MM.1S (cell line): Measurements from ENCODE around the gene FAM53C.

ENCODE experiments used
- DNase-seq: peaks from one replicate; pipeline ENCODE4 v3.0.0-alpha.2; 2015
- H2AFZ ChIP-seq: fragments of 300-600 bp; sonication (generic); 2 replicates; pipeline ENCODE4 v1.6.0; 2016; ENCODE audit warnings: antibody characterized with exemption, low read length
- H3F3A ChIP-seq: fragments of 300-600 bp; sonication (generic); 2 replicates; pipeline ENCODE4 v1.6.1; 2016; ENCODE audit warnings: mild to moderate bottlenecking, antibody characterized with exemption, low read length, moderate library complexity, mixed read lengths; ENCODE audit not compliant: insufficient read depth
- H3K27ac ChIP-seq: fragments of 300-600 bp; sonication (generic); 2 replicates; pipeline ENCODE4 v1.5.1; 2016; ENCODE audit warnings: mild to moderate bottlenecking, low read length
- H3K27me3 ChIP-seq: fragments of 300-600 bp; sonication (generic); replicated peaks from 2 replicates; pipeline ENCODE4 v1.6.0; 2016; ENCODE audit warnings: low read length; ENCODE audit not compliant: insufficient read depth
- H3K36me3 ChIP-seq: fragments of 300-600 bp; sonication (generic); replicated peaks from 2 replicates; pipeline ENCODE4 v1.6.1; 2016; ENCODE audit warnings: mild to moderate bottlenecking, low read length, mixed read lengths; ENCODE audit not compliant: insufficient read depth
- H3K4me1 ChIP-seq: fragments of 300-600 bp; sonication (generic); 2 replicates; pipeline ENCODE4 v1.6.1; 2016; ENCODE audit warnings: low read length, mixed read lengths
- H3K4me2 ChIP-seq: fragments of 300-600 bp; sonication (generic); 2 replicates; pipeline ENCODE4 v1.6.0; 2016; ENCODE audit warnings: low read depth, low read length
- H3K4me3 ChIP-seq: fragments of 300-600 bp; sonication (generic); 2 replicates; pipeline ENCODE4 v1.5.1; 2016; ENCODE audit warnings: low read length, mixed read lengths
- H3K79me2 ChIP-seq: fragments of 300-600 bp; sonication (generic); 2 replicates; pipeline ENCODE4 v1.6.1; 2016; ENCODE audit warnings: mixed run types, low read length, mixed read lengths
- H3K9ac ChIP-seq: fragments of 300-600 bp; sonication (generic); 2 replicates; pipeline ENCODE4 v1.6.1; 2016; ENCODE audit warnings: low read length, mixed read lengths
- H3K9me2 ChIP-seq: fragments of 300-600 bp; sonication (generic); replicated peaks from 2 replicates; pipeline ENCODE4 v1.6.1; 2016; ENCODE audit warnings: mild to moderate bottlenecking, low read length, mixed read lengths; ENCODE audit not compliant: insufficient read depth
- H3K9me3 ChIP-seq: fragments of 300-600 bp; sonication (generic); replicated peaks from 2 replicates; pipeline ENCODE4 v1.6.1; 2016; ENCODE audit warnings: mild to moderate bottlenecking, low read length, mixed read lengths; ENCODE audit not compliant: insufficient read depth
- H4K20me1 ChIP-seq: fragments of 300-600 bp; sonication (generic); 2 replicates; pipeline ENCODE4 v1.6.1; 2016; ENCODE audit warnings: mild to moderate bottlenecking, low read length, moderate library complexity, mixed read lengths; ENCODE audit not compliant: insufficient read depth
- EZH2 ChIP-seq: fragments of 300-600 bp; sonication (generic); optimal IDR thresholded peaks from 2 replicates; pipeline ENCODE3; 2017; ENCODE audit warnings: low read depth, mild to moderate bottlenecking, antibody characterized with exemption, low read length, mixed read lengths
- EZH2phosphoT487 ChIP-seq: fragments of 300-600 bp; sonication (generic); IDR thresholded peaks from 2 replicates; pipeline ENCODE4 v1.6.1; 2018; ENCODE audit warnings: antibody characterized with exemption, low read length
- TF ChIP-seq, protein P1 (sequence below): fragments of 300-600 bp; sonication (generic); IDR thresholded peaks from 2 replicates; pipeline ENCODE4 v1.5.1; 2016; ENCODE audit warnings: antibody characterized with exemption, low read length, mixed read lengths

The FAM53C gene

DNA sequence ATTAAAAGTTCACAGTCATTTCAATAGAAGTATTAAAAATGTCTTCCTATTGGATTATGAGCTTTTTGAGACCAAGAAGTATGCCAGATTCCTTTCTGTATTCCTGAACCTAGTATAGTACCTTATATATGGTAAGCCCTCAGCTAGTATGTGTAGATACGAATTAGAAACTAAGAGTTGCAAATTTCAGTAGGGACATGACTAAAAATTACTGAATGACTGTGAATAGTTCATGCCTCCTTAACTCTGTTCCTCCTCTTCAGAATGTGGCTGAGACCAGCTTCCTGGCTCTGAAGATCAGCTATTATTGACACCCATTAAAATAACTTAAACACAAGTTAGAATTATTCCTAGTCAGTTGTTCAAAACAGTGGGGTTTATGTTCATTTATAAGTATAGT lies 34.2 kb downstream of the FAM53C start:
- H3K9me2 ChIP-seq: no peaks in the 10 kb centered on the region
- no peaks in the 10 kb centered on the region for H3F3A ChIP-seq
- no peak for DNase-seq
- H3K4me2 ChIP-seq: no peak overlapping the region
- no peaks in the 10 kb centered on the region for H3K36me3 ChIP-seq
- TF ChIP-seq EZH2phosphoT487 (no peak), EZH2 (no peak)
- no peaks in the 10 kb centered on the region for H3K27me3 ChIP-seq
- no peak overlapping the region for H2AFZ ChIP-seq
- no peak overlapping the region for H3K4me3 ChIP-seq
- H4K20me1 ChIP-seq: peaks cover 14% of the 10 kb centered on the region; the same call in 1 of the 2 replicates
- peaks cover 59% of the 10 kb centered on the region for H3K79me2 ChIP-seq
- H3K27ac ChIP-seq: no peak overlapping the region
- H3K4me1 ChIP-seq: no peaks in the 10 kb centered on the region
- H3K9me3 ChIP-seq: no peaks in the 10 kb centered on the region
- no peak overlapping the region for H3K9ac ChIP-seq

DNA sequence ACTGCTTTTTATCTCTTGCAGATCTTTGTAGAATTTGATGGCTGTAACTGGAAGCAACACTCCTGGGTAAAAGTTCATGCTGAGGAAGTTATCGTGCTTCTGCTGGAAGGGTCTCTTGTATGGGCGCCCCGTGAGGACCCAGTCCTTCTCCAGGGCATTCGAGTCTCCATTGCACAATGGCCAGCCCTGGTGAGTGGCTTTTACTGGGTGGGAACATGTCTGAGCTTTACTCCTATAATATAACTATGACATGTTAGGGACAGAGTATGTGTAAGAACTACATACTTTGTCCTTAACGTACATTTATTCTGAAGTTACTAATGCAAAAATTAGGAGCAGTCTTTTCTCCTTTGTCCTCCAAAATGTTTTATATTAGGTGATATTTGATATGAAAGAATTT lies 34.6 kb downstream of the FAM53C start:
- Histone ChIP-seq H3K4me3 (no peak overlapping the region), H3K27me3 (no peaks in the 10 kb centered on the region), H3K4me2 (no peak overlapping the region), H3K27ac (no peak overlapping the region), H2AFZ (no peak overlapping the region), H3F3A (no peaks in the 10 kb centered on the region), H3K9me3 (no peaks in the 10 kb centered on the region), H3K9me2 (no peaks in the 10 kb centered on the region), H4K20me1 (peaks cover 14% of the 10 kb centered on the region; the same call in 1 of the 2 replicates), H3K9ac (no peak overlapping the region), H3K79me2 (peaks cover 56% of the 10 kb centered on the region), H3K36me3 (no peaks in the 10 kb centered on the region), H3K4me1 (no peaks in the 10 kb centered on the region)
- no peak for DNase-seq
- TF ChIP-seq EZH2phosphoT487: no peak
- TF ChIP-seq, protein P1, sequence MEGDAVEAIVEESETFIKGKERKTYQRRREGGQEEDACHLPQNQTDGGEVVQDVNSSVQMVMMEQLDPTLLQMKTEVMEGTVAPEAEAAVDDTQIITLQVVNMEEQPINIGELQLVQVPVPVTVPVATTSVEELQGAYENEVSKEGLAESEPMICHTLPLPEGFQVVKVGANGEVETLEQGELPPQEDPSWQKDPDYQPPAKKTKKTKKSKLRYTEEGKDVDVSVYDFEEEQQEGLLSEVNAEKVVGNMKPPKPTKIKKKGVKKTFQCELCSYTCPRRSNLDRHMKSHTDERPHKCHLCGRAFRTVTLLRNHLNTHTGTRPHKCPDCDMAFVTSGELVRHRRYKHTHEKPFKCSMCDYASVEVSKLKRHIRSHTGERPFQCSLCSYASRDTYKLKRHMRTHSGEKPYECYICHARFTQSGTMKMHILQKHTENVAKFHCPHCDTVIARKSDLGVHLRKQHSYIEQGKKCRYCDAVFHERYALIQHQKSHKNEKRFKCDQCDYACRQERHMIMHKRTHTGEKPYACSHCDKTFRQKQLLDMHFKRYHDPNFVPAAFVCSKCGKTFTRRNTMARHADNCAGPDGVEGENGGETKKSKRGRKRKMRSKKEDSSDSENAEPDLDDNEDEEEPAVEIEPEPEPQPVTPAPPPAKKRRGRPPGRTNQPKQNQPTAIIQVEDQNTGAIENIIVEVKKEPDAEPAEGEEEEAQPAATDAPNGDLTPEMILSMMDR: no peak
- no peak for TF ChIP-seq EZH2

DNA sequence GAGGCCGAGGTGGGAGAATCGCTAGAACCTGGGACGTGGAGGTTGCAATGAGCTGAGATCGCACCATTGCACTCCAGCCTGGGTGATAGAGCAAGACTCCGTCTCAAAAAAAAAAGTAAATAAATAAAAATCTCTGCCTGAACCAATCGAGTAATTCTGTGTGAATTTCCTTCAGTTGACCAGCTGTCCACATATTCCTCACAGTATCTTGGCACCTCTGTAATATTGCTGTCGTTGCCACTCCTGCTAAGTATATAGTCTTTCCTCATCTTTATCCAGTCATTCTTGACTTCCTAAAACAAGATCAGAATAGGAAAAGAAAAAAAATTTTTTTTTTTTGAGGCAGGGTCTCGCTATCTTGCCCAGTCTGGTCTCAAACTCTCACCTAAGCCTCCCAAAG lies 44.3 kb downstream of the FAM53C start:
- H3K36me3 ChIP-seq: peaks cover 4% of the 10 kb centered on the region; the same call in 1 of the 2 replicates
- H3F3A ChIP-seq: no peaks in the 10 kb centered on the region
- H3K4me2 ChIP-seq: no peak overlapping the region
- no peaks in the 10 kb centered on the region for H3K4me1 ChIP-seq
- H3K4me3 ChIP-seq: no peak overlapping the region
- no peaks in the 10 kb centered on the region for H3K27me3 ChIP-seq
- no peak for TF ChIP-seq EZH2phosphoT487
- TF ChIP-seq, protein P1: no peak
- TF ChIP-seq EZH2: no peak
- no peaks in the 10 kb centered on the region for H3K9me3 ChIP-seq
- H2AFZ ChIP-seq: no peak overlapping the region
- H3K9me2 ChIP-seq: no peaks in the 10 kb centered on the region
- no peaks in the 10 kb centered on the region for H4K20me1 ChIP-seq
- no peak overlapping the region for H3K27ac ChIP-seq
- H3K79me2 ChIP-seq: no peaks in the 10 kb centered on the region
- DNase-seq: no peak
- no peak overlapping the region for H3K9ac ChIP-seq

DNA sequence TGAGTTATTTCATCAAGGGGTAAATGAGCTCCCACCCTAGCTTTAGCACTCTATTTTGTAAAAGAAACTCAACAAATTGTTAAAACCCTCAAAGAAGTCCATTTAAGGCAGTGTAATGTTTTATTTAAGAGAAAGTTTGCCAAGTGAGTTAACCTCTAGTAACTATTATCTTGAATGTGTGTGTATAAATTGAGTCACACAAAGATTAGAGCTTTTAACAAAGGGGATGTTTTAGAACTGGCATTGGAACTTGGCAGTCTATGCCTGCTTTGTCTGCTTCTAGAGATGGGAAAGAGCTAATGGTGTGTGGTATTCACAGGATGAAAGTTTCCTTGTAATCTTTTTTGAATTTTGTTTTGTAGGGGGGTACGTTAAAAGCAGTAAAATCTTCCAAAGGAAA lies 47.6 kb downstream of the FAM53C start:
- H3K36me3 ChIP-seq: peaks cover 4% of the 10 kb centered on the region; the same call in 1 of the 2 replicates
- H3F3A ChIP-seq: no peaks in the 10 kb centered on the region
- no peaks in the 10 kb centered on the region for H3K9me2 ChIP-seq
- no peak overlapping the region for H3K27ac ChIP-seq
- no peaks in the 10 kb centered on the region for H3K9me3 ChIP-seq
- DNase-seq: no peak
- H3K4me1 ChIP-seq: no peaks in the 10 kb centered on the region
- no peak overlapping the region for H3K4me3 ChIP-seq
- H3K79me2 ChIP-seq: no peaks in the 10 kb centered on the region
- H3K9ac ChIP-seq: no peak overlapping the region
- no peaks in the 10 kb centered on the region for H3K27me3 ChIP-seq
- no peak for TF ChIP-seq EZH2
- no peak overlapping the region for H3K4me2 ChIP-seq
- no peaks in the 10 kb centered on the region for H4K20me1 ChIP-seq
- H2AFZ ChIP-seq: no peak overlapping the region
